ENCODE data around the gene IFT88.
"Not testable (repeated sequence)": the region's sequence is repeated elsewhere in the genome, so short reads cannot be mapped to it uniquely, and the experiment has no call there.

The IFT88 gene

GRCh38 chr13:20633802-20634201 lies 66.8 kb downstream of the IFT88 start:
- no peak for DNase-seq (ENCODE audit: low read depth in 1 of 2, low spot score in 1 of 2)

- no peak for DNase-seq (ENCODE audit: low read depth in 1 of 2, low spot score in 1 of 2)
Measured at GRCh38 chr13:20636079-20636478, 69.1 kb downstream of the IFT88 start.

- no peak for DNase-seq (ENCODE audit: low read depth in 1 of 2, low spot score in 1 of 2)
Measured at GRCh38 chr13:20637811-20638210, 70.9 kb downstream of the IFT88 start.

GRCh38 chr13:20647758-20648157 lies 80.8 kb downstream of the IFT88 start:
- DNase-seq (ENCODE audit: low read depth in 1 of 2, low spot score in 1 of 2) = no peak

- DNase-seq (ENCODE audit: low read depth in 1 of 2, low spot score in 1 of 2) = no peak
Measured at GRCh38 chr13:20652946-20653345, 86.0 kb downstream of the IFT88 start.

- DNase-seq (ENCODE audit: low read depth in 1 of 2, low spot score in 1 of 2) = no peak
Measured at GRCh38 chr13:20654156-20654555, 87.2 kb downstream of the IFT88 start.

GRCh38 chr13:20658451-20659040 lies 91.6 kb downstream of the IFT88 start:
- DNase-seq (ENCODE audit: low read depth in 1 of 2, low spot score in 1 of 2) = no peak

- DNase-seq (ENCODE audit: low read depth in 1 of 2, low spot score in 1 of 2) = no peak
Measured at GRCh38 chr13:20664351-20664750, 97.4 kb downstream of the IFT88 start.

- DNase-seq (ENCODE audit: low read depth in 1 of 2, low spot score in 1 of 2) = no peak
Measured at GRCh38 chr13:20666948-20667347, 100.0 kb downstream of the IFT88 start.

- DNase-seq (ENCODE audit: low read depth in 1 of 2, low spot score in 1 of 2) = no peak
Measured at GRCh38 chr13:20667857-20668437, 101.0 kb downstream of the IFT88 start.

GRCh38 chr13:20669162-20669561 lies 102.2 kb downstream of the IFT88 start:
- no peak for DNase-seq (ENCODE audit: low read depth in 1 of 2, low spot score in 1 of 2)

GRCh38 chr13:20671789-20672188 lies 104.8 kb downstream of the IFT88 start:
- DNase-seq (ENCODE audit: low read depth in 1 of 2, low spot score in 1 of 2) = no peak

GRCh38 chr13:20672772-20673171 lies 105.8 kb downstream of the IFT88 start:
- no peak for DNase-seq (ENCODE audit: low read depth in 1 of 2, low spot score in 1 of 2)

GRCh38 chr13:20673715-20674114 lies 106.8 kb downstream of the IFT88 start:
- no peak for DNase-seq (ENCODE audit: low read depth in 1 of 2, low spot score in 1 of 2)

- DNase-seq (ENCODE audit: low read depth in 1 of 2, low spot score in 1 of 2) = no peak
Measured at GRCh38 chr13:20676213-20676612, 109.3 kb downstream of the IFT88 start.

- not testable (repeated sequence) for DNase-seq (ENCODE audit: low read depth in 1 of 2, low spot score in 1 of 2)
Measured at GRCh38 chr13:20678606-20679005, 111.6 kb downstream of the IFT88 start.

GRCh38 chr13:20679879-20680278 lies 112.9 kb downstream of the IFT88 start:
- DNase-seq (ENCODE audit: low read depth in 1 of 2, low spot score in 1 of 2) = no peak

- DNase-seq (ENCODE audit: low read depth in 1 of 2, low spot score in 1 of 2) = no peak
Measured at GRCh38 chr13:20680416-20681080, 113.6 kb downstream of the IFT88 start.

- DNase-seq (ENCODE audit: low read depth in 1 of 2, low spot score in 1 of 2) = not testable (repeated sequence)
Measured at GRCh38 chr13:20681481-20681880, 114.5 kb downstream of the IFT88 start.

GRCh38 chr13:20682061-20682460 lies 115.1 kb downstream of the IFT88 start:
- no peak for DNase-seq (ENCODE audit: low read depth in 1 of 2, low spot score in 1 of 2)

GRCh38 chr13:20684041-20684440 lies 117.1 kb downstream of the IFT88 start:
- no peak for DNase-seq (ENCODE audit: low read depth in 1 of 2, low spot score in 1 of 2)

GRCh38 chr13:20684546-20684945 lies 117.6 kb downstream of the IFT88 start:
- DNase-seq (ENCODE audit: low read depth in 1 of 2, low spot score in 1 of 2) = no peak

- no peak for DNase-seq (ENCODE audit: low read depth in 1 of 2, low spot score in 1 of 2)
Measured at GRCh38 chr13:20685092-20685491, 118.1 kb downstream of the IFT88 start.

Measured in activated T-helper 1 cell treated with anti-CD3 and anti-CD28 coated beads, Interleukin-2, amount 50 U/mL, for 16 hours (primary cell).